Heart left ventricle (tissue), 16 donors: ENCODE results near the gene ADAMTSL5. TPM values are rescaled to one million over a fixed set of nuclear protein-coding genes. Genes with fewer than 3 reads are reported as not detected.

Experiments
- ATAC-seq, 4 donors: fragments of 200-7000 bp; cut with Tn5 transposase; one replicate each; pipeline ENCODE4 v1.9.1; 2020 to 2022; ENCODE audit warnings: moderate library complexity in 4 of 4, mild to moderate bottlenecking in 3 of 4, moderate number of reproducible peaks in 1 of 4
- DNase-seq, 5 donors: peaks; one replicate each; pipeline ENCODE4 v3.0.0-alpha.2; 2020
- H3K27ac ChIP-seq, 12 donors: fragments of 200-600 bp; sonication (generic) in 4 of 12; one replicate each; pipeline versions ENCODE4 v1.5.0 to v1.8.0; 2016 to 2022; ENCODE audit warnings: mild to moderate bottlenecking in 2 of 12
- H3K27me3 ChIP-seq, 9 donors: fragments of 200-600 bp; sonication (generic) in 2 of 9; one replicate each; pipeline versions ENCODE4 v1.5.1 to v1.8.0; 2016 to 2022; ENCODE audit warnings: mild to moderate bottlenecking in 3 of 9
- H3K36me3 ChIP-seq, 9 donors: fragments of 200-600 bp; sonication (generic) in 2 of 9; one replicate each; pipeline versions ENCODE4 v1.5.0 to v1.8.0; 2018 to 2022; ENCODE audit warnings: mild to moderate bottlenecking in 2 of 9
- H3K4me1 ChIP-seq, 12 donors: fragments of 200-600 bp; sonication (generic) in 4 of 12; one replicate each; pipeline versions ENCODE4 v1.5.0 to v1.8.0; 2016 to 2022; ENCODE audit warnings: mild to moderate bottlenecking in 3 of 12
- H3K4me3 ChIP-seq, 12 donors: fragments of 200-600 bp; sonication (generic) in 4 of 12; one replicate each; pipeline versions ENCODE4 v1.5.0 to v1.8.0; 2017 to 2022; ENCODE audit warnings: mild to moderate bottlenecking in 9 of 12, moderate library complexity in 4 of 12
- H3K9me3 ChIP-seq, 12 donors: fragments of 200-600 bp; sonication (generic) in 4 of 12; one replicate each; pipeline versions ENCODE4 v1.5.0 to v1.8.0; 2016 to 2022; ENCODE audit warnings: mild to moderate bottlenecking in 1 of 12
- CTCF ChIP-seq, 12 donors: fragments of 200-600 bp; sonication (generic) in 4 of 12; IDR thresholded peaks; one replicate each; pipeline versions ENCODE4 v1.5.0 to v1.8.0; 2018 to 2022; ENCODE audit warnings: antibody characterized with exemption in 12 of 12, mild to moderate bottlenecking in 5 of 12
- POLR2A ChIP-seq, 2 donors: fragments of 450-650 bp; IDR thresholded peaks; one replicate each; pipeline ENCODE4 v1.6.1; 2017; ENCODE audit warnings: antibody characterized with exemption in 2 of 2, mild to moderate bottlenecking in 2 of 2, moderate library complexity in 2 of 2
- WGBS, 4 donors: extraction: QIAGEN DNeasy Blood & Tissue Kit in 2 of 4; methylation state at CpG; one replicate each; pipeline versions ENCODE4 v1.1.5 to v1.1.7; 2013 to 2018; 5-methylcytosine and 5-hydroxymethylcytosine counted together
- intact Hi-C, 10 donors: fragments of 100-400 bp; cut with DNase I; formaldehyde crosslinking; loops; one replicate each; pipeline versions ENCODE4 v1.11.1 to v1.14.2; 2022
- polyA plus RNA-seq, 2 donors: library from polyadenylated mRNA; stranded (reverse); fragments of 200-250 nt; gene quantifications; one replicate each; pipeline ENCODE4 v1.2.3, GENCODE V29; 2013
- total RNA-seq, 9 donors: library from RNA; depleted of rRNA in 2 of 9; stranded (reverse); fragments of >200 nt in 2 of 9; fragmentation: NEBNext Ultra II Directional in 3 of 9; extraction: Animal tissue kit (Norgen Biotek cat#: 25700) in 3 of 9; gene quantifications; one replicate each; pipeline versions ENCODE4 v1.1.0 to v1.2.4, GENCODE V29; 2016 to 2023
- donor health status: ischemic (EF 13 %, LVEDD 7.1; RV severe dilation, severe dysfunction).
- donor health status: healthy with polysubstance abuse.
- donor health status: DM: no; HTN: yes; CAD: no.
- donor health status: DM: no; HTN: no; CAD: no.
- donor health status: ischemic (EF 25% LVEDD 6.9; RV normal size, moderate dysfunction).
- donor health status: ischemic (EF 25% LVEDD 5.7; RV mildly dilated, moderate dysfunction).
- donor health status: healthy.
- donor health status: DM: yes; HTN: yes; CAD: no.
- donor health status: ischemic (EF 35%, LVEDD 5.7; RV mildly dilated, moderate dysfunction).
- donor health status: nonischemic (EF 11% LVEDD 7.7; RV severe dilation, severe dysfunction).
- donor health status: DM: yes; HTN: yes; CAD: no.
- donor health status: PGD.
- donor health status: ischemic (EF 29% LVEDD 5.4; RV normal size, mild dysfunction).
- donor health status: nonischemic (EF 23%, LVEDD 6.1; RV moderate dilation, normal function).

The ADAMTSL5 gene
- total and polyA plus RNA-seq, 11 donors: 20.8 to 53.6 (median 30.2) TPM

- H3K4me1 ChIP-seq: peaks cover 0 to 20% (median 0%) of the 10 kb centered on the region in 12 donors
- no peaks in the 10 kb centered on the region for H3K9me3 ChIP-seq
- H3K36me3 ChIP-seq: no peaks in the 10 kb centered on the region
- TF ChIP-seq CTCF (IDR thresholded peaks at IDR 0.05): no peak
- no peak for TF ChIP-seq POLR2A (IDR thresholded peaks at IDR 0.05)
- DNase-seq (no peak), ATAC-seq (no peak)
- no peak overlapping the region for H3K4me3 ChIP-seq
- WGBS, 4 donors: 80 to 84% (median 81%) methylated on average over 25 to 33 of the region's 33 CpGs
- no peak overlapping the region for H3K27ac ChIP-seq
- intact Hi-C loops: loop anchor here in 2 of 10 donors (10.0 kb wide), 1 partner anchor 241 kb away; the partner anchor contains the start of gene EFNA2 (in 2 of the 2)
- H3K27me3 ChIP-seq: peaks cover 7 to 66% (median 32%) of the 10 kb centered on the region in 9 donors
These were observed 13.4 kb upstream of the ADAMTSL5 start for GRCh38 chr19:1526066-1526778.

GRCh38 chr19:1525343-1525742 lies 12.5 kb upstream of the ADAMTSL5 start:
- Histone ChIP-seq H3K27me3 (peaks cover 7 to 66% (median 32%) of the 10 kb centered on the region in 9 donors), H3K36me3 (no peaks in the 10 kb centered on the region), H3K9me3 (no peaks in the 10 kb centered on the region), H3K4me1 (peaks cover 0 to 20% (median 0%) of the 10 kb centered on the region in 12 donors), H3K27ac (no peak overlapping the region), H3K4me3 (no peak overlapping the region)
- DNase-seq: no peak
- no peak for ATAC-seq
- intact Hi-C loops: loop anchor here in 2 of 10 donors (10.0 kb wide), 1 partner anchor 241 kb away; the partner anchor contains the start of gene EFNA2 (in 2 of the 2)
- 61 to 85% (median 67%) methylated on average over 15 to 31 of the region's 31 CpGs for WGBS, 4 donors
- TF ChIP-seq CTCF (IDR thresholded peaks at IDR 0.05): no peak
- TF ChIP-seq POLR2A (IDR thresholded peaks at IDR 0.05): no peak

GRCh38 chr19:1524972-1525325 lies 12.1 kb upstream of the ADAMTSL5 start:
- ATAC-seq: no peak
- intact Hi-C loops: loop anchor here in 2 of 10 donors (10.0 kb wide), 1 partner anchor 240 kb away; the partner anchor contains the start of gene EFNA2 (in 2 of the 2)
- peaks cover 0 to 20% (median 0%) of the 10 kb centered on the region in 12 donors for H3K4me1 ChIP-seq
- no peak overlapping the region for H3K4me3 ChIP-seq
- DNase-seq: no peak
- peaks cover 7 to 66% (median 32%) of the 10 kb centered on the region in 9 donors for H3K27me3 ChIP-seq
- no peaks in the 10 kb centered on the region for H3K9me3 ChIP-seq
- no peaks in the 10 kb centered on the region for H3K36me3 ChIP-seq
- WGBS, 4 donors: 66 to 81% (median 71%) methylated on average over 14 to 17 of the region's 17 CpGs
- no peak for TF ChIP-seq CTCF (IDR thresholded peaks at IDR 0.05)
- no peak for TF ChIP-seq POLR2A (IDR thresholded peaks at IDR 0.05)
- H3K27ac ChIP-seq: no peak overlapping the region

GRCh38 chr19:1524287-1524971 lies 11.6 kb upstream of the ADAMTSL5 start:
- peaks cover 7 to 66% (median 32%) of the 10 kb centered on the region in 9 donors for H3K27me3 ChIP-seq

More at GRCh38 chr19:1524287-1524971, 11.6 kb upstream of the ADAMTSL5 start:
- Histone ChIP-seq H3K27ac (no peak overlapping the region), H3K36me3 (no peaks in the 10 kb centered on the region), H3K4me1 (peaks cover 0 to 20% (median 0%) of the 10 kb centered on the region in 12 donors), H3K4me3 (peak overlapping the region in 7 of 12 donors; percentile 3 to 51 (median 19)), H3K9me3 (no peaks in the 10 kb centered on the region)
- TF ChIP-seq CTCF (IDR thresholded peaks at IDR 0.05) (no peak), POLR2A (IDR thresholded peaks at IDR 0.05) (no peak)
- 11 to 72% (median 15%) methylated on average over 3 to 49 of the region's 49 CpGs for WGBS, 4 donors
- DNase-seq (no peak), ATAC-seq (no peak)
- intact Hi-C loops: loop anchor here in 2 of 10 donors (10.0 kb wide), 1 partner anchor 240 kb away; the partner anchor contains the start of gene EFNA2 (in 2 of the 2)
